ELR (cell line): ENCODE results near the gene FBRSL1.

Experiments used
- DNase-seq: peaks from one replicate; pipeline ENCODE4 v3.0.0-alpha.2; 2015; ENCODE audit warnings: low read depth

The FBRSL1 gene

DNA sequence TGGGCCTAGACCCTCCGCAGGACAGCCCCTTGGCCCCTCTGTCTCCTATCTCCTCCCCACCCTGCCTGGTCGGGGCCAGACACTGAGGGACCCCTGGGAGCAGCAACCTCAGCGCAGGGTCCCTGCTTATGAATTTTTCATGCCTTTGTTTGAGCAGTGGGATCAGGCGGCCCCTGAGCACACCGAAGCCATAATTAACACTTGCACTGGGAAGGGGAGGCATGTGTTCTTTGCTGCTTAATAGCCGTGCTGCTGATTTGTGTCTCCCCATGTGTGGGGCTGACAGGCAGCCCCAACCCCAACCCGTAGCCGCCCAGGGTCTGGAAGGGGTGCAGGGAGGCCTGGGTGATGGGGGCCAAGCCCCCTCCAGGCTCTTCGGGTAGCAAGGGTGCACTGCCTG lies 52.7 kb downstream of the FBRSL1 start:
- DNase-seq = no peak

GRCh38 chr12:132543298-132544079 lies 53.5 kb downstream of the FBRSL1 start:
- no peak for DNase-seq

- DNase-seq = no peak
Observed at GRCh38 chr12:132544080-132544397, 54.1 kb downstream of the FBRSL1 start.

DNA sequence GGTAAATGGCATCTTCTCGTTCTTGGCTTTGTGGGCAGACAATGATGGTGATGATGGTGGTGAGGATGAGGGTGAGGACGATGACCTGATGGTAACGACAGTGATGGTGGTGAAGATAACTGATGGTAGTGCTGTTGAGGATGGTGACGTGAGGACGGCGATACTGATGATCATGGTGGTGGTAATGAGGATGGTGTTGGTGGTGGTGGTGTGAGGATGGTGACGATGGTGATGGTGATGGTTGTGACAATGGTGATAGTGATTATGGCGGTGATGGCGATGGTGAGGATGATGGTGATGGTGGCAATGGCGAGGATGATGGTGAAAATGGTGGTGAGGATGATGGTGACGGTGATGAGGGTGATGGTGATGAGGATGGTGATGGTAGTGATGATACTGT lies 54.5 kb downstream of the FBRSL1 start:
- no peak for DNase-seq

GRCh38 chr12:132545164-132545953 lies 55.4 kb downstream of the FBRSL1 start:
- no peak for DNase-seq

GRCh38 chr12:132545955-132546354 lies 56.0 kb downstream of the FBRSL1 start:
- DNase-seq = no peak

DNA sequence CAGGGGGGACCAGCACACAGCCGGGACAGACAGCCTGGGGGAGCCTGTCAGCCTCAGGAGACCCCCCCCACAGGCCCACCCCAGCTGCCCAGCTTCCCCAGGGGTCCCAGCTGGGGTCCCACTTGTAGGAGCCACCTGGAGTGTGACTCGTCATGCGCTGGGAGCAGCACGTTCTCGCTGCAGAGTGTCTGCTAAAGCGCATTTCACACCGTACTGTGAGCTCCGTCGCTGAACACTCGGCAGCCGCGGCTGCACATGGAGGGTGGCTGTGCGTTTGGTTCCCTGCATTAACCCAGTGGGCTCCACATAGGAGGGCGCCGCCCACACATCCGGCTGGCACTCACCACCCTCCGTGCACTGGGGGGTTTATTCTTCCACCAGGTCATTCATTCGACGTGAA lies 56.7 kb downstream of the FBRSL1 start:
- DNase-seq = no peak

- DNase-seq = no peak
Observed at GRCh38 chr12:132547205-132547740, 57.3 kb downstream of the FBRSL1 start.

DNA sequence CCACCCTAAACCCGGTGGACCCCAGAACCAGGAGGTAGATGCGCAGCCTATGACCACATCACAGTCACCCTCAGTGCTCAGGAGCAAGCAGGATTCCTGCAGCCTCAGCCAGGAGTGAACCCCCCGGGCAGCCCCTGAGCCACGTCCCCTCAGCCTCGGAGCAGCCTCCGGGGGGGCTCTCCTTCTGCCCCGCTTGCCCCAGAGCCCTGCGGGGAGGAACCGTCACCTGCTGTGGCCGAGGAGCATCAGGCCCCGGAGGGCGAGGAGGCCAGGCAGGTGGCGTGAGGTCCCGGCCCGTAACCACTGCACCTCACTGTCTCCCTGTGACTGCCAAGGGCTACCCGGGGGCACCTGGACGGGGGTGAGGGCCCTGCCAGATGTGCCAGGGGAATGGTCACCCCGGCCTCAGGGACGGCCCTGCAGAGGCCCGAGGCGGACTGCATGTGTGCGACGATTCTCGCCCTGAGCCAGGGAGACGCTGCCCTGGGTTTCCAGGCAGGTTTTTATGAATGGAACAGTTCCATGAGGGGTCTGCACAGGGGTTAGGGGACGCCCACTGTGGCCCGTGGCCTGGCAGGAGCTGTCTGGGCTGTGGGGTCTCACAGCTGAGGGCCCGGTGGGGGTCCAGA lies 58.6 kb downstream of the FBRSL1 start:
- no peak for DNase-seq

DNA sequence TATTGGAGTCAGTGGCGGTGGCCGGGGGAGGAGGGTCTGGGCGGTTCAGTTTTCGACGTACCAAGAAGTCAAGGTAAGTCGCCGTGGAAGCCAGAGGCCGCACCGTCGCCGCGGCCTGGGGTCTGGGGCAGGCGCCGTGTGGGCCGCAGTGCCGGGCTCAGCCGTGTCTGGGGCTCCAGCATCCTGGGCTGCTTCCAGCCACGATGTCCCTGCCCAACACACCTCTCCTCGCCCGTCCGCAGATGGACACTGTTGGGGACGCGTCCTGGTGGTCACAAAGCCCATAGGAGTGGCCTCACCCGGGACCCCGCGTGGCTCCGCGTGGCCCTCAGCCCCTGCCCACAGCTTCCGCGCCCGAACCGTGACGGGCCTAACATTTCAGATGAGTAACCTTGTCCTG lies 59.1 kb downstream of the FBRSL1 start:
- DNase-seq = no peak

GRCh38 chr12:132550014-132550802 lies 60.3 kb downstream of the FBRSL1 start:
- DNase-seq = no peak

DNA sequence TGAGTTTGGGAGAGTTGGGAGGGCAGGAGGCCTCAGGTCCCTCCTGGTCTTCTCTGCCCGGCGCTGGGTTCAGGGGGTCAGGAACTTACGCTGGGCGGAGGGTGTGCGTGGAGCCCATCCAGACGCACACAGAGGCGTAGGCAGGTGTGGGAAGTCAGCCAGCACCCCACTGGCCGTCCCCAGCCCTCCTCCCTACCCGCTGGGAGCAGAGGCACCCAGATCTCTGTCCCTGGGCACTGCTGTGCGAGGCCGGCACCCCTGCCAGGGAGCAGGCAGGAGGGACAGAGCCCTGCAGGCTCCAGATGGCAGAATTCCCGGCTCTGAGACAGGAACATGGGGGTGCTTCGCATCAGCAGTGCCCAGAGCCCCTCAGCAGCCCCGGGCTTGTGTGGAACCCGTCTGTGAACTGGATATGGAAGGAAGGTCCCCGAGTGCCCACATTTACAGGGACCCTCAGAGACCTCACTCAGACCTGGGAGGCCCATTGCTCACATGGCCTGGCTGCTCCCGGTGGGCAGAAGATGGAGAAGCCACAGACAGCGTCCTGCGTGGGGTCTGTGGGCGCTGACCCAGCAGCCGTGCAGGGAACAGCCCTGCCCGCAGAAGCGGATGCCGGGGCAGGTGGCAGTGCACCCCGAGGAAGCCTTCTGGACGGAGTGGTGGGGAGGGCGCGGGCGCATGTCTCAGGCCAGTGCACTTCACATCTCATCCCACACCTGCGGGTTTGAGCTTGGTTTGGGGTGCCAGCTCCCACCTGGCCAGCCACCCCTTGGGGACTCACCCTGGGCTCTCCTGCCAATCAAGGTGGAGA lies 61.1 kb downstream of the FBRSL1 start:
- no peak for DNase-seq

DNA sequence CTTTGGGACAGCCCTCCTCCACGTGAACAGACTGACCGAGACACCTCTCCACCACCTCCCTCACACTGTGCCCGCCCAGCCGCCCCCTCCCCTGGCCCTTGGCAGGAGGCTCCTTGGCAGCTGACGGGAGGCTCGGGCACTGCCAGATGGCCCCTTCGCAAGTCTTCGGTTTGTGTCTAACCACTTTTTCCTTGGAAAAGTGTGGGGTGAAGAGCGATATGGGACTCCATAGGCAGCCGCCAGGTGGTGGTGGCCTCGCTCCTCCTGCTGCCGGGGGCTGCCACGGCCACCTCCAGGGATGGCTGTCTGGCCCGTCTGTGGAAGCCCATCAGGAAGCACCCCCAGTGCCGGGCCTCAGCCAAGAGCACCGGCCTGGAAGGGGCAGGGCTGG lies 61.7 kb downstream of the FBRSL1 start:
- DNase-seq = no peak

- DNase-seq = no peak
Observed at GRCh38 chr12:132554845-132555630, 65.1 kb downstream of the FBRSL1 start.

DNA sequence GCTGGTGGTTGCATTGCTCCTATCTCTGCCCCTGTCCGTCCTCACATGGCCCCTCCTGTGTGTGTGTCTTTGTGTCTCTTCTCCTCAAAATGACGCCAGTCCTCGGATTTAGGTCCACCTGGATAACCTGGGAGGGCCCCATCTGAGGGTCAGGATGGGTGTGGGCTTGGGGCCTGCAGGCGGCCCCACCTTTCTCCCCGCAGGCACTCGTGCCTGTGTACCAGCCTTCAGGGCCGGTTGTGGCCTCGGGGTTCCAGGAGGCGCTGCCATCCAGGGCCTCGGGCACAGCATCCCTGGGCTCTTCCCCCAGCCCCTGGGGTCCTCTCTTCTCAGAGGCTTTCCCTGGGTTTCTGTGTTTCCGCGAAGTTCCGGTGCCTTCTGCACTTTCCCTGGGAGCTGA lies 65.7 kb downstream of the FBRSL1 start:
- DNase-seq = no peak

GRCh38 chr12:132556216-132556615 lies 66.3 kb downstream of the FBRSL1 start:
- no peak for DNase-seq

- DNase-seq = no peak
Observed at GRCh38 chr12:132556801-132557200, 66.8 kb downstream of the FBRSL1 start.

GRCh38 chr12:132557291-132558015 lies 67.5 kb downstream of the FBRSL1 start:
- no peak for DNase-seq

GRCh38 chr12:132558042-132558856 lies 68.3 kb downstream of the FBRSL1 start:
- no peak for DNase-seq
